ENCODE measurements around the gene TTLL6.

GRCh38 chr17:48791128-48792032 lies 25.6 kb downstream of the TTLL6 start:
- TF ChIP-seq HDAC6 (IDR thresholded peaks at IDR 0.05; ENCODE audit: low read depth, low read length) (no peak), CTCF (IDR thresholded peaks at IDR 0.05; ENCODE audit: control extremely low read depth in 1 of 3, insufficient read depth in 1 of 3, low read depth in 1 of 3, low read length in 3 of 3) (peak; percentile 61 to 94 (median 81)), EZH2 (IDR thresholded peaks at IDR 0.05; ENCODE audit: low read depth, low read length, severe bottlenecking) (no peak), TEAD4 (IDR thresholded peaks at IDR 0.05; ENCODE audit: low read depth, low read length) (no peak)
